Astrocyte (in vitro differentiated cells and primary cell): ENCODE data around the gene CTNS. TPM values are rescaled to one million over a fixed set of nuclear protein-coding genes. Genes with fewer than 3 reads are reported as not detected.

Source experiments
- DNase-seq: peaks from one replicate; pipeline ENCODE4 v3.0.0-alpha.2; 2010; ENCODE audit warnings: low read depth
- FAIRE-seq: peaks from 2 replicates; lab custom pipeline; 2011; peaks lifted over from hg19 to GRCh38; lab: Jason Lieb, UNC
- H2AFZ ChIP-seq: 2 replicates; pipeline ENCODE4 v1.6.0; 2012; ENCODE audit warnings: low read depth, low read length, inconsistent platforms
- H3K27ac ChIP-seq: 2 replicates; pipeline ENCODE4 v1.5.1; 2011; ENCODE audit warnings: low read depth, low read length, inconsistent platforms
- H3K27me3 ChIP-seq: 2 replicates; pipeline ENCODE4 v1.6.0; 2011; ENCODE audit warnings: low read length, inconsistent platforms; ENCODE audit not compliant: insufficient read depth
- H3K36me3 ChIP-seq: 2 replicates; pipeline ENCODE4 v1.5.1; 2011; ENCODE audit warnings: low read length, inconsistent platforms; ENCODE audit not compliant: insufficient read depth
- H3K4me1 ChIP-seq: 2 replicates; pipeline ENCODE4 v1.5.1; 2011; ENCODE audit warnings: low read length, inconsistent platforms; ENCODE audit not compliant: insufficient read depth
- H3K4me2 ChIP-seq: 2 replicates; pipeline ENCODE4 v1.6.0; 2012; ENCODE audit warnings: low read length, inconsistent platforms
- H3K4me3 ChIP-seq: 2 replicates; pipeline ENCODE4 v1.5.1; 2011; ENCODE audit warnings: low read depth, mild to moderate bottlenecking, low read length, inconsistent platforms; ENCODE audit not compliant: insufficient read depth
- H3K79me2 ChIP-seq: 2 replicates; pipeline ENCODE4 v1.6.0; 2012; ENCODE audit warnings: mild to moderate bottlenecking, low read length, inconsistent platforms; ENCODE audit not compliant: insufficient read depth
- H3K9ac ChIP-seq: 2 replicates; pipeline ENCODE4 v1.6.0; 2012; ENCODE audit warnings: mild to moderate bottlenecking, low read length, inconsistent platforms
- H3K9me3 ChIP-seq: 2 replicates; pipeline ENCODE4 v1.5.1; 2012; ENCODE audit warnings: low read depth, mild to moderate bottlenecking, low read length, inconsistent platforms; ENCODE audit not compliant: insufficient read depth
- H4K20me1 ChIP-seq: 2 replicates; pipeline ENCODE4 v1.6.0; 2012; ENCODE audit warnings: low read length, inconsistent platforms; ENCODE audit not compliant: insufficient read depth
- H3K27ac Mint-ChIP-seq: one replicate; pipeline ENCODE4 v1.8.0; 2021; ENCODE audit warnings: mild to moderate bottlenecking, mixed read lengths; ENCODE audit not compliant: unreplicated experiment
- H3K27me3 Mint-ChIP-seq: one replicate; pipeline ENCODE4 v1.8.0; 2021; ENCODE audit warnings: low read depth, mixed read lengths; ENCODE audit not compliant: unreplicated experiment
- H3K36me3 Mint-ChIP-seq: one replicate; pipeline ENCODE4 v1.8.0; 2021; ENCODE audit warnings: low read depth, mixed read lengths; ENCODE audit not compliant: unreplicated experiment
- H3K4me1 Mint-ChIP-seq: one replicate; pipeline ENCODE4 v1.8.0; 2021; ENCODE audit warnings: low read depth, mixed read lengths; ENCODE audit not compliant: unreplicated experiment
- H3K4me3 Mint-ChIP-seq: one replicate; pipeline ENCODE4 v1.8.0; 2021; ENCODE audit warnings: mild to moderate bottlenecking, moderate library complexity, mixed read lengths; ENCODE audit not compliant: unreplicated experiment
- H3K9me3 Mint-ChIP-seq: one replicate; pipeline ENCODE4 v1.8.0; 2021; ENCODE audit warnings: mild to moderate bottlenecking, mixed read lengths; ENCODE audit not compliant: unreplicated experiment
- EZH2 ChIP-seq: IDR thresholded peaks from 2 replicates; pipeline ENCODE4 v1.6.1; 2012; ENCODE audit warnings: mild to moderate bottlenecking, low read length, inconsistent platforms; ENCODE audit not compliant: insufficient read depth
- total RNA-seq: library from RNA; stranded (reverse); gene quantifications from 2 replicates; pipeline ENCODE4 v1.2.1, GENCODE V29; 2021
- TF ChIP-seq, protein P1 (sequence below): IDR thresholded peaks from 2 replicates; pipeline ENCODE4 v1.5.1; 2011; ENCODE audit warnings: low read depth, mild to moderate bottlenecking, inconsistent platforms, low read length, moderate library complexity; ENCODE audit not compliant: insufficient read depth

Gene CTNS
- total RNA-seq, 1 donor from 2014 or later, result 5.8 TPM

DNA sequence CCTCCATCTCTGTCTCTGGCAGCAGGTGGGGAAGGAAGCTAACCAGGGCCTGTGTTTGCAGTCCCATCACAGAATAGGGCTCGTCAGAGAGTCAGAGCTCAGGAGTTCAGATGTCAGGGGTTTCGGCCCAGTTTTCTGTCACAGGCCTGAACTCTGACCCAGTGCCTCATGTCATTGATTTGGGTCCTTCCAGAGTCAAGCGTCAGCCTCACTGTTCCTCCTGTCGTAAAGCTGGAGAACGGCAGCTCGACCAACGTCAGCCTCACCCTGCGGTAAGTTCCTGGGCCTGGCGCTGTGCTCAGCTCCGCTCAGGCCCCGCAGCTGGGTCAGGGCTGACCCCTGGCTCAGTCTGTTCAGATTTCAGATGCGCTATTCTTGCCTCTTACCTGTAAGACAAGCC lies 10.7 kb downstream of the CTNS start:
- TF ChIP-seq EZH2, result no peak
- TF ChIP-seq, protein P1, sequence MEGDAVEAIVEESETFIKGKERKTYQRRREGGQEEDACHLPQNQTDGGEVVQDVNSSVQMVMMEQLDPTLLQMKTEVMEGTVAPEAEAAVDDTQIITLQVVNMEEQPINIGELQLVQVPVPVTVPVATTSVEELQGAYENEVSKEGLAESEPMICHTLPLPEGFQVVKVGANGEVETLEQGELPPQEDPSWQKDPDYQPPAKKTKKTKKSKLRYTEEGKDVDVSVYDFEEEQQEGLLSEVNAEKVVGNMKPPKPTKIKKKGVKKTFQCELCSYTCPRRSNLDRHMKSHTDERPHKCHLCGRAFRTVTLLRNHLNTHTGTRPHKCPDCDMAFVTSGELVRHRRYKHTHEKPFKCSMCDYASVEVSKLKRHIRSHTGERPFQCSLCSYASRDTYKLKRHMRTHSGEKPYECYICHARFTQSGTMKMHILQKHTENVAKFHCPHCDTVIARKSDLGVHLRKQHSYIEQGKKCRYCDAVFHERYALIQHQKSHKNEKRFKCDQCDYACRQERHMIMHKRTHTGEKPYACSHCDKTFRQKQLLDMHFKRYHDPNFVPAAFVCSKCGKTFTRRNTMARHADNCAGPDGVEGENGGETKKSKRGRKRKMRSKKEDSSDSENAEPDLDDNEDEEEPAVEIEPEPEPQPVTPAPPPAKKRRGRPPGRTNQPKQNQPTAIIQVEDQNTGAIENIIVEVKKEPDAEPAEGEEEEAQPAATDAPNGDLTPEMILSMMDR, result no peak
- H3K9me3 ChIP-seq, result no peaks in the 10 kb centered on the region
- no peak for DNase-seq
- no peaks in the 10 kb centered on the region for H3K27me3 Mint-ChIP-seq
- H3K27me3 ChIP-seq, result no peaks in the 10 kb centered on the region
- H3K36me3 Mint-ChIP-seq, result peaks cover 21% of the 10 kb centered on the region
- no peaks in the 10 kb centered on the region for H3K9me3 Mint-ChIP-seq
- H4K20me1 ChIP-seq, result peaks cover 9% of the 10 kb centered on the region
- no peak overlapping the region for H2AFZ ChIP-seq
- H3K27ac ChIP-seq, result no peak overlapping the region
- H3K4me2 ChIP-seq, result no peak overlapping the region
- no peak overlapping the region for H3K9ac ChIP-seq
- no peak overlapping the region for H3K4me3 Mint-ChIP-seq
- no peak overlapping the region for H3K4me3 ChIP-seq
- no peak for FAIRE-seq
- H3K79me2 ChIP-seq, result no peaks in the 10 kb centered on the region
- no peak overlapping the region for H3K27ac Mint-ChIP-seq
- peaks cover 5% of the 10 kb centered on the region for H3K4me1 Mint-ChIP-seq
- peaks cover 13% of the 10 kb centered on the region for H3K36me3 ChIP-seq
- H3K4me1 ChIP-seq, result no peaks in the 10 kb centered on the region

DNA sequence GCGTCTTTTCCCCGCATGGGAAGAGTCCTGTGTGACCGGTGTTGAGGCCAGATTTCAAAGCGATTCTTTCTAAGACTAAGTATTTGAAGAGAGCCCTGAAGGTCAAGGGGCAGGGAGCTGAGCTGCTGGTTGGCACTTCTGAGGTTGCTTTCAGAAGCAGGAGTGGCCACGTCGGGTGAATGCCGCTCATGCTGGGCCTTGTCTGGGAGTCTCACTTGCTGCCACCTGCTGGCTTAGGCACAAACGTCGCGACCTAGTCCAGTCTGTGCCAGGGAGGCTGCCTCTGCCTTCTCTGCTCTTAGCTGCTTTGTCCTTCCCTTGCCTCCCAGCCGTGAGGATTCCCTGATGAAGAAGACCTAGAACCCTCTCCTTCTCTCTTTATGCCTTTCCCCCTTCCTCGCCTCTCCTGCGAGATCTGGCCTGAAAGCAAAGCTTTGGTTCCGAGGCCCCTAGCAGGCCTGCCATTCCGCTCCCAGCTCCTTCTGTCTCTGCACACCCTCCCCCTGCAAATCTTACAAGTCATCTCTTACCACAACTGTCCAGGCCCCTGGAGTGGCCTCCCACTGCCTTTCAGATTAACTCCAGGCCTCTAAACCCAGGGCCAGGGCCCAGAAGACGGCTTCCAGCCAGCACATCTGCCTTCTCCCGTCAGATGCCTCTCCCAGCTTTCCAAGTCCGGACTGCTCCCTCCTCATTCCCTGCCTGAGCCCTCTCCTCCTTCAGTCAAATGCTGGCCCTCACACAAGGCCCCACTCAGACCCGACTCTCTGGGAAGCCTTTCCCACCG lies 11.4 kb downstream of the CTNS start:
- Histone ChIP-seq H4K20me1 (peaks cover 9% of the 10 kb centered on the region), H3K27ac (no peak overlapping the region), H3K4me3 (no peak overlapping the region), H2AFZ (no peak overlapping the region), H3K9me3 (no peaks in the 10 kb centered on the region), H3K36me3 (peaks cover 13% of the 10 kb centered on the region), H3K9ac (no peak overlapping the region), H3K79me2 (no peaks in the 10 kb centered on the region), H3K27me3 (no peaks in the 10 kb centered on the region), H3K4me2 (no peak overlapping the region), H3K4me1 (no peaks in the 10 kb centered on the region)
- Mint-ChIP-seq H3K4me1 (peaks cover 5% of the 10 kb centered on the region), H3K27ac (peak overlapping the region; percentile 53), H3K27me3 (no peaks in the 10 kb centered on the region), H3K36me3 (peaks cover 21% of the 10 kb centered on the region), H3K4me3 (peak overlapping the region; percentile 57), H3K9me3 (no peaks in the 10 kb centered on the region)
- FAIRE-seq (no peak), DNase-seq (peak; percentile 20)
- no peak for TF ChIP-seq EZH2
- TF ChIP-seq, protein P1, result peak; percentile 32

DNA sequence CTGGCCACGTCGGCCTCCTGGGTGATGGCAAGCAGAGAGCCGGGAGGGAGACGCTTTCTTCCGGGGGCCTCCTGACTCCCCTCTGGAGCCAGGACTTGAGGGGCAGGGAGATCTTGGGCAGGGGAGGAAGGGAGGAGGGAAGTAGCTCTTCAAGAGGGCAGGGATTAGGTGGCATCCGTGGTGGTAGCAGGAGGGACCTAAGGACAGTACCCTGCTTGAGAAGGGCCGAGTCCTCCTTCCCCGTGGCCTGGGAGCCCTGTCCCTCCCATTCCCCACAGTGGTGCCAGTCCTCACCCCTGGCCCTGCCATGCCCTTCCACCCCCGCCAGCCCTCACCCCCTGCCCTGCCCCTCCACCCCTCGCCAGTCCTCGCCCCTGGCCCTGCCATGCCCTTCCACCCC lies 19.2 kb downstream of the CTNS start:
- H3K27me3 ChIP-seq, result no peaks in the 10 kb centered on the region
- Mint-ChIP-seq H3K4me1 (peaks cover 6% of the 10 kb centered on the region), H3K4me3 (no peak overlapping the region), H3K27ac (no peak overlapping the region), H3K9me3 (no peaks in the 10 kb centered on the region), H3K27me3 (no peaks in the 10 kb centered on the region), H3K36me3 (peaks cover 5% of the 10 kb centered on the region)
- no peak overlapping the region for H2AFZ ChIP-seq
- H3K9me3 ChIP-seq, result no peaks in the 10 kb centered on the region
- H3K27ac ChIP-seq, result no peak overlapping the region
- DNase-seq, result no peak
- H3K4me3 ChIP-seq, result no peak overlapping the region
- no peak for TF ChIP-seq EZH2
- TF ChIP-seq, protein P1, result no peak
- no peak overlapping the region for H3K4me2 ChIP-seq
- no peaks in the 10 kb centered on the region for H3K79me2 ChIP-seq
- no peak for FAIRE-seq
- no peak overlapping the region for H3K9ac ChIP-seq
- no peaks in the 10 kb centered on the region for H3K36me3 ChIP-seq
- H4K20me1 ChIP-seq, result peaks cover 14% of the 10 kb centered on the region
- peaks cover 17% of the 10 kb centered on the region for H3K4me1 ChIP-seq
